ENCODE results near the gene CHID1. TPM values are rescaled to one million over a fixed set of nuclear protein-coding genes. Genes with fewer than 3 reads are reported as not detected.

CHID1 gene
- total and polyA plus RNA-seq, 5 experiments from 2014 or later = 50.2 to 61.5 (median 54.7) TPM

GRCh38 chr11:931385-931784 lies 20.8 kb upstream of the CHID1 start:
- no peak for ATAC-seq
- POLR2A ChIA-PET = no interaction called here
- no peak for DNase-seq
- Mint-ChIP-seq H3K9me3 (no peaks in the 10 kb centered on the region), H3K27ac (peak overlapping the region in 6 of 10 donors; percentile 25 to 74 (median 54)), H3K4me3 (peak overlapping the region in 8 of 10 donors; percentile 8 to 59 (median 38)), H3K36me3 (peaks cover 0 to 32% (median 0%) of the 10 kb centered on the region in 3 donors), H3K27me3 (no peaks in the 10 kb centered on the region), H3K4me1 (peaks cover 32 to 88% (median 71%) of the 10 kb centered on the region in 4 donors)

GRCh38 chr11:929405-929804 lies 18.8 kb upstream of the CHID1 start:
- Mint-ChIP-seq H3K36me3 (peaks cover 0 to 26% (median 0%) of the 10 kb centered on the region in 3 donors), H3K9me3 (no peaks in the 10 kb centered on the region), H3K27ac (peak overlapping the region in 2 of 10 donors; percentile 90 to 91), H3K4me1 (peaks cover 28 to 80% (median 67%) of the 10 kb centered on the region in 4 donors), H3K4me3 (peak overlapping the region in 2 of 10 donors; percentile 82 to 87), H3K27me3 (no peaks in the 10 kb centered on the region)
- no peak for DNase-seq
- ATAC-seq = no peak
- POLR2A ChIA-PET = interaction anchor here (1.2 to 2.1 kb wide), 2 partner anchors 12 to 18 kb away, joined by 3 to 5 read pairs; no protein-coding TSS in a partner anchor

GRCh38 chr11:928786-929185 lies 18.2 kb upstream of the CHID1 start:
- Mint-ChIP-seq H3K36me3 (peaks cover 0 to 25% (median 0%) of the 10 kb centered on the region in 3 donors), H3K4me3 (peak overlapping the region; percentile 43 to 94 (median 86)), H3K27me3 (no peaks in the 10 kb centered on the region), H3K27ac (peak overlapping the region in 9 of 10 donors; percentile 81 to 96 (median 92)), H3K9me3 (no peaks in the 10 kb centered on the region), H3K4me1 (peaks cover 28 to 75% (median 62%) of the 10 kb centered on the region in 4 donors)
- DNase-seq (no peak), ATAC-seq (no peak)
- POLR2A ChIA-PET = interaction anchor here (1.1 to 2.1 kb wide), 3 partner anchors 12 to 17 kb away, joined by 3 to 5 read pairs (median 3); no protein-coding TSS in a partner anchor

- H3K27me3 Mint-ChIP-seq = no peaks in the 10 kb centered on the region
- no peaks in the 10 kb centered on the region for H3K9me3 Mint-ChIP-seq
- peak overlapping the region; percentile 79 to 94 (median 86) for H3K4me3 Mint-ChIP-seq
- H3K36me3 Mint-ChIP-seq = peaks cover 0 to 20% (median 0%) of the 10 kb centered on the region in 3 donors
- POLR2A ChIA-PET = interaction anchor here (0.6 to 2.1 kb wide), 7 partner anchors 8 to 20 kb away, joined by 3 to 7 read pairs (median 4); partner anchors contain the start of gene CHID1
- ATAC-seq (peak; percentile 63 to 68), DNase-seq (peak in 8 of 10 donors; percentile 41 to 75 (median 54))
- H3K27ac Mint-ChIP-seq = peak overlapping the region in 9 of 10 donors; percentile 81 to 96 (median 92)
- H3K4me1 Mint-ChIP-seq = peaks cover 18 to 66% (median 53%) of the 10 kb centered on the region in 4 donors
These were observed 17.3 kb upstream of the CHID1 start for GRCh38 chr11:927871-928270.

- Mint-ChIP-seq H3K27ac (peak overlapping the region; percentile 81 to 96 (median 92)), H3K27me3 (no peaks in the 10 kb centered on the region), H3K9me3 (no peaks in the 10 kb centered on the region), H3K36me3 (peaks cover 0 to 15% (median 0%) of the 10 kb centered on the region in 3 donors), H3K4me3 (peak overlapping the region; percentile 79 to 94 (median 86)), H3K4me1 (peaks cover 15 to 51% (median 42%) of the 10 kb centered on the region in 4 donors)
- ATAC-seq = peak in 1 of 2 donors; percentile 19
- POLR2A ChIA-PET = interaction anchor here (2.1 kb wide), 1 partner anchor 11 kb away, joined by 10 read pairs; no protein-coding TSS in a partner anchor
- DNase-seq = peak in 4 of 10 donors; percentile 9 to 30 (median 21)
These were observed 15.8 kb upstream of the CHID1 start for GRCh38 chr11:926341-926916.

GRCh38 chr11:925496-926301 lies 15.1 kb upstream of the CHID1 start, which contains the start of gene AP2A2:
TSS of gene AP2A2 (plus strand) at chr11:925870. CDS start at chr11:926022, 152 bp downstream.
- Mint-ChIP-seq H3K4me3 (peak within 1 kb of the TSS; percentile 79 to 94 (median 86)), H3K27ac (peak within 1 kb of the TSS; percentile 81 to 96 (median 92)), H3K36me3 (peaks cover 0 to 11% (median 0%) of the 10 kb centered on the region in 3 donors), H3K4me1 (peaks cover 8 to 44% (median 35%) of the 10 kb centered on the region in 4 donors), H3K27me3 (no peaks in the 10 kb centered on the region), H3K9me3 (no peaks in the 10 kb centered on the region)
- peak; percentile 83 to 99 (median 92) for DNase-seq
- ATAC-seq = peak; percentile 74 to 77
- POLR2A ChIA-PET = interaction anchor here (1.2 to 2.6 kb wide), 4 partner anchors 10 to 82 kb away, joined by 3 to 13 read pairs (median 6); partner anchors contain the start of gene CHID1

- Mint-ChIP-seq H3K4me3 (no peak overlapping the region), H3K27ac (no peak overlapping the region), H3K4me1 (peaks cover 8 to 39% (median 32%) of the 10 kb centered on the region in 4 donors), H3K9me3 (no peaks in the 10 kb centered on the region), H3K36me3 (peaks cover 0 to 8% (median 0%) of the 10 kb centered on the region in 3 donors), H3K27me3 (no peaks in the 10 kb centered on the region)
- POLR2A ChIA-PET = interaction anchor here (1.2 to 2.6 kb wide), 4 partner anchors 10 to 82 kb away, joined by 3 to 13 read pairs (median 6); partner anchors contain the start of gene CHID1
- peak in 2 of 10 donors; percentile 5 to 20 for DNase-seq
- no peak for ATAC-seq
These were observed 14.5 kb upstream of the CHID1 start for GRCh38 chr11:925158-925495.

GRCh38 chr11:924406-925157 lies 14.0 kb upstream of the CHID1 start:
- DNase-seq (no peak), ATAC-seq (no peak)
- POLR2A ChIA-PET = interaction anchor here (0.8 to 2.6 kb wide), 5 partner anchors 9 to 115 kb away, joined by 3 to 13 read pairs (median 3); partner anchors contain the start of genes CHID1 and RPLP2
- peak overlapping the region in 4 of 10 donors; percentile 4 to 75 (median 60) for H3K27ac Mint-ChIP-seq
- H3K27me3 Mint-ChIP-seq = no peaks in the 10 kb centered on the region
- H3K9me3 Mint-ChIP-seq = no peaks in the 10 kb centered on the region
- H3K4me3 Mint-ChIP-seq = peak overlapping the region in 2 of 10 donors; percentile 37 to 72
- H3K36me3 Mint-ChIP-seq = peaks cover 0 to 8% (median 0%) of the 10 kb centered on the region in 3 donors
- peaks cover 8 to 36% (median 31%) of the 10 kb centered on the region in 4 donors for H3K4me1 Mint-ChIP-seq

- DNase-seq (no peak), ATAC-seq (no peak)
- Mint-ChIP-seq H3K36me3 (peaks cover 0 to 6% (median 0%) of the 10 kb centered on the region in 3 donors), H3K4me3 (peak overlapping the region in 6 of 10 donors; percentile 16 to 72 (median 41)), H3K27me3 (no peaks in the 10 kb centered on the region), H3K4me1 (peaks cover 5 to 33% (median 25%) of the 10 kb centered on the region in 4 donors), H3K9me3 (no peaks in the 10 kb centered on the region), H3K27ac (peak overlapping the region in 3 of 10 donors; percentile 53 to 75 (median 68))
- POLR2A ChIA-PET = interaction anchor here (0.8 to 2.6 kb wide), 2 partner anchors 13 to 114 kb away, joined by 3 to 13 read pairs; partner anchors contain the start of genes CHID1 and RPLP2
These were observed 13.2 kb upstream of the CHID1 start for GRCh38 chr11:923691-924405.

- Mint-ChIP-seq H3K27ac (peak overlapping the region in 2 of 10 donors; percentile 10 to 28), H3K27me3 (no peaks in the 10 kb centered on the region)
- POLR2A ChIA-PET = interaction anchor here (1.2 kb wide), 1 partner anchor 9 kb away, joined by 3 read pairs; no protein-coding TSS in a partner anchor
These were observed 11.5 kb upstream of the CHID1 start for GRCh38 chr11:921921-922678.

More at GRCh38 chr11:921921-922678, 11.5 kb upstream of the CHID1 start:
- ATAC-seq (no peak), DNase-seq (no peak)
- H3K9me3 Mint-ChIP-seq = no peaks in the 10 kb centered on the region
- peaks cover 4 to 16% (median 8%) of the 10 kb centered on the region in 4 donors for H3K4me1 Mint-ChIP-seq
- peaks cover 0 to under 1% (median 0%) of the 10 kb centered on the region in 3 donors for H3K36me3 Mint-ChIP-seq
- H3K4me3 Mint-ChIP-seq = no peak overlapping the region

All from naive thymus-derived CD8-positive, alpha-beta T cell (primary cell).